Measurements from ENCODE around the gene HNMT.

The HNMT gene

GRCh38 chr2:137967042-137967441 is 2.8 kb downstream of the HNMT start:
- TF ChIP-seq PRDM4 (tag by site-specific recombination; IDR thresholded peaks at IDR 0.05) (no peak), ZNF777 (tag by site-specific recombination; IDR thresholded peaks at IDR 0.05; ENCODE audit: borderline replicate concordance) (no peak), ZNF433 (tag by site-specific recombination; IDR thresholded peaks at IDR 0.05; ENCODE audit: low read depth) (no peak), ZNF16 (tag by site-specific recombination; IDR thresholded peaks at IDR 0.05; ENCODE audit: low read depth) (no peak), GLI2 (tag by site-specific recombination; IDR thresholded peaks at IDR 0.05; ENCODE audit: borderline replicate concordance, low read depth) (no peak), ZNF654 (tag by site-specific recombination; IDR thresholded peaks at IDR 0.05; ENCODE audit: low read depth) (no peak), CTCF (tag by site-specific recombination; IDR thresholded peaks at IDR 0.05) (no peak), GLIS1 (tag by site-specific recombination; IDR thresholded peaks at IDR 0.05) (no peak), ZNF521 (tag by site-specific recombination; IDR thresholded peaks at IDR 0.05) (no peak), KLF17 (tag by site-specific recombination; IDR thresholded peaks at IDR 0.05) (no peak)
- TF ChIP-seq, protein P1, sequence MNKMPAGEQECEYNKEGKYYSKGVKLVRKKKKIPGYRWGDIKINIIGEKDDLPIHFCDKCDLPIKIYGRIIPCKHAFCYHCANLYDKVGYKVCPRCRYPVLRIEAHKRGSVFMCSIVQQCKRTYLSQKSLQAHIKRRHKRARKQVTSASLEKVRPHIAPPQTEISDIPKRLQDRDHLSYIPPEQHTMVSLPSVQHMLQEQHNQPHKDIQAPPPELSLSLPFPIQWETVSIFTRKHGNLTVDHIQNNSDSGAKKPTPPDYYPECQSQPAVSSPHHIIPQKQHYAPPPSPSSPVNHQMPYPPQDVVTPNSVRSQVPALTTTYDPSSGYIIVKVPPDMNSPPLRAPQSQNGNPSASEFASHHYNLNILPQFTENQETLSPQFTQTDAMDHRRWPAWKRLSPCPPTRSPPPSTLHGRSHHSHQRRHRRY (tag by site-specific recombination; IDR thresholded peaks at IDR 0.05) = no peak
- H3K4me1 ChIP-seq (ENCODE audit: control insufficient read depth, insufficient read depth, low read length) = 0 out of 2 replicates have a peak, but pooled peaks cover 3% of the 10 kb centered on the region
- H3K4me3 ChIP-seq (ENCODE audit: low read depth, low read length) = no peak overlapping the region
- ChIA-PET CTCF (no interaction called here), POLR2A (no interaction called here)
- no peak overlapping the region for H3K27ac ChIP-seq (ENCODE audit: extremely low read depth, low read depth, low read length)
- no peaks in the 10 kb centered on the region for H3K36me3 ChIP-seq (ENCODE audit: control insufficient read depth in 2 of 2, insufficient read depth in 1 of 2, low read length in 2 of 2)
- no peaks in the 10 kb centered on the region for H3K9me3 ChIP-seq (ENCODE audit: control insufficient read depth, insufficient read depth, low read depth, low read length)

GRCh38 chr2:137968477-137969417 is 4.5 kb downstream of the HNMT start:
- ChIA-PET POLR2A (no interaction called here), CTCF (no interaction called here)
- H3K36me3 ChIP-seq (ENCODE audit: control insufficient read depth in 2 of 2, insufficient read depth in 1 of 2, low read length in 2 of 2) = no peaks in the 10 kb centered on the region
- H3K9me3 ChIP-seq (ENCODE audit: control insufficient read depth, insufficient read depth, low read depth, low read length) = no peaks in the 10 kb centered on the region
- no peak overlapping the region for H3K4me3 ChIP-seq (ENCODE audit: low read depth, low read length)
- H3K27ac ChIP-seq (ENCODE audit: extremely low read depth, low read depth, low read length) = no peak overlapping the region
- 0 out of 2 replicates have a peak, but pooled peaks cover 3% of the 10 kb centered on the region for H3K4me1 ChIP-seq (ENCODE audit: control insufficient read depth, insufficient read depth, low read length)
- TF ChIP-seq ZFP3 (tag by site-specific recombination; IDR thresholded peaks at IDR 0.05; ENCODE audit: low read depth) (no peak), ZIC2 (tag by site-specific recombination; IDR thresholded peaks at IDR 0.05) (no peak), ZNF266 (tag by site-specific recombination; IDR thresholded peaks at IDR 0.05; ENCODE audit: low read depth) (no peak), ZNF2 (tag by site-specific recombination; IDR thresholded peaks at IDR 0.05) (no peak), OVOL3 (tag by site-specific recombination; IDR thresholded peaks at IDR 0.05) (no peak), ZNF837 (tag by site-specific recombination; IDR thresholded peaks at IDR 0.05) (no peak), ZNF501 (tag by site-specific recombination; IDR thresholded peaks at IDR 0.05) (no peak), ZNF521 (tag by site-specific recombination; IDR thresholded peaks at IDR 0.05) (no peak), ZNF530 (tag by site-specific recombination; IDR thresholded peaks at IDR 0.05; ENCODE audit: low read depth) (no peak), SCRT2 (tag by site-specific recombination; IDR thresholded peaks at IDR 0.05) (no peak), WT1 (tag by site-specific recombination; IDR thresholded peaks at IDR 0.05) (no peak), ZNF302 (tag by site-specific recombination; IDR thresholded peaks at IDR 0.05; ENCODE audit: low read depth) (no peak), ZNF623 (tag by site-specific recombination; IDR thresholded peaks at IDR 0.05) (no peak), ZNF549 (tag by site-specific recombination; IDR thresholded peaks at IDR 0.05) (no peak)
